CD4-positive, alpha-beta T cell treated with Interleukin-10 for 1 hour (primary cell): Measurements from ENCODE around the gene TRIO.

Experiments
- DNase-seq: peaks from one replicate; pipeline ENCODE4 v3.0.0-alpha.2; 2020

The TRIO gene

GRCh38 chr5:14123974-14124482 lies 19.1 kb upstream of the TRIO start:
- DNase-seq, result no peak

- DNase-seq, result no peak
Observed at GRCh38 chr5:14125262-14125661, 17.9 kb upstream of the TRIO start.

DNA sequence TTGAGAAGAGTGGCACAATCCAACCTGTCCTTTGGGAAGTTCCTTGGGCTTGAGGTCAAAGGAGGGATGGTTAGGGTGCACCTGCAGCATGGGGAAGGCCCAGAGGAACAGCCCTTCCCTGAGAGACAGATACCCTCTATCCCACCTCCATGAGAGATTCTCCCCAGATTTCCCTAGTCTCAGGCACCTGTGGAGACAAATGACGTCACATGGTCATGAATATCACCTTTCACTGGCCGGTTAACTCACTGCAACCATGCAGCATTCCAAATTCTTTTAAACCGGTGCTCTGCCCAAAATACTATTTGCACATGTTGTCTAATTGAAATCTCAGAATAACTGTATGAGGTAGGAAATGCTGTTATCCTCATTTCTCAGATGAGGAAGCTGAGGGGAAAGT lies 15.6 kb upstream of the TRIO start:
- DNase-seq, result no peak

- DNase-seq, result no peak
Observed at GRCh38 chr5:14128079-14128478, 15.1 kb upstream of the TRIO start.

- DNase-seq, result no peak
Observed at GRCh38 chr5:14129123-14129522, 14.0 kb upstream of the TRIO start.

- no peak for DNase-seq
Observed at GRCh38 chr5:14131855-14132503, 11.2 kb upstream of the TRIO start.

GRCh38 chr5:14133394-14133793 lies 9.7 kb upstream of the TRIO start:
- no peak for DNase-seq

GRCh38 chr5:14134083-14134482 lies 9.1 kb upstream of the TRIO start:
- no peak for DNase-seq

GRCh38 chr5:14134771-14135170 lies 8.4 kb upstream of the TRIO start:
- no peak for DNase-seq

GRCh38 chr5:14135621-14136020 lies 7.5 kb upstream of the TRIO start:
- no peak for DNase-seq

DNA sequence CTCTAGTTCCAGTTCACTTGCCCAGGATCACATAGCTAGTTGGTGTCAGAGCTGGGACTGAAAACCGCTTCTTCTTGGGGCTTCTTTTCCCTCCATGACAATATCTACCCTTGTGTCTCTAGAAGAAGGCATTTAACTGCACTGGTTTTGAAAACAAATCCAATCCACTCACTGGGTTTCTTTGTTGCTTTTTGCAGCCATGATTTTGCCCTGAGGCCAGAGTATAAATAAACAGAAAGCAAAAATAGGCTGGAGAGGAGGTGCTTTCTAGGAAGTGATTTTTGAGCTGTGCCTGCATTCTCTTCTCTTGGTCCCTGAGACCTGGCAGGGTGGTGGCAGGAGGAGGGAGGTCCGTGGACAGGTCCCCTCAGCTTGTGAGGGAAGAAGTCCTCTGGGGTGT lies 6.9 kb upstream of the TRIO start:
- DNase-seq, result no peak

DNA sequence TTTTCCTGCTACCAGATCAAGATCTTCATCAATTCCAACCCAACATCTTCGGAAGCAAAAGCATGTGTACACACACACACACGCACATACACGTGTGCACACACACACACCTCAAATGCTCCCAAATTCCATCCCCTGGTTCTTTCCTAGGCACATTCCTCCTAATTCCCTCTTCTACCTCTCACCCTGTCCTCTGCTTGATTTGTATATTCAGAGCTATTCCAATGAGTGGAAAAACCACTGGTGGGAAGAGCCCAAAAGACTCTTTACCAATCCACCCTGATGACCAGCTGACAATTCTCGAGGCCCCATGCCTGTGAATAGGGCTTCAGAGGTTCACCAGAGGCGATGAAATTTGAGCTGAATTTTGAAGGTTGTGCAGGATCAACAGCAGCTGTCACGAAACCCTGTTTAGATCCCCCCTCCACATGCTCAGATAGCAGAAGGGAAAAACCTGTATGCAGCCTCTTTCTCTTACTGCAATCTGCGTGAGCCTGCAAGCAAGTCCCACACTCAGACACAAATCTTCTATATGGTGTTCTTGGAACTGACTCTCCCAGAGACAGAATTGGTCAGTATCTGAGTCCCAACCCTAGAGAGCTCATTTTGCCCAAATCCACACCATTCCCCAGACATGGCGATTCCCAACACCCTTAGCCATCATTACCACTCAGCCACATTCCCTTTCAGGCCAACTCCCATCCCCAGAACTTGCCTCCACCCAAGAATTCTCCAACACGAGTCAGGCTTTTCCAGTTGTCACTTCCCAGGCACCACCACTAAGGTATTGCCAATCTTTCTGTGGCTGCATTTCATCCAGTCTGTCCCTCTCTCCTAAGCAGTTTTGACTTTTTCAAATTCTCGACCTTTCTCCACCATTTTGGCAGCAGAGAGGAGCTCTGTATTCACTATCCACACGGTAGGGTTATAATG lies 4.3 kb upstream of the TRIO start:
- DNase-seq, result no peak

DNA sequence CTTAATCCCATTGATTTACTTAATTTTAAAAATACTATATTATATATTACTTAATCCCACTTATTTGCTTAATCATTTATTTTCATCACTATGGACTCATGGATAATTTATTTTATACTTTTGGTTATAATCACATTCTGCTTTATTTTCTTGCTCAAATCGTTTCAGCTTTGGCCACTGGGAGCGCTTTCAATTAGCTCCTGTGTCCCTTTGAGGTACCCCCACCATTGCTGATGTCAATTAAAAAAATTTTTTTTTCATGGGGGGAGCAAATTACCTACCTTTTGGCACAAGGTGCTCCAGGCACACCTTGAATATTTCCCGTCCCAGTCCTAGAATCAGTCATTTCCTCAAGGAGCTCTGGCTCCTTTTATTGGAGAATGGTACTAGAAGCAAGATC lies 1.4 kb upstream of the TRIO start:
- no peak for DNase-seq

GRCh38 chr5:14142202-14142826 lies 828 bp upstream of the TRIO start:
- DNase-seq, result no peak

DNA sequence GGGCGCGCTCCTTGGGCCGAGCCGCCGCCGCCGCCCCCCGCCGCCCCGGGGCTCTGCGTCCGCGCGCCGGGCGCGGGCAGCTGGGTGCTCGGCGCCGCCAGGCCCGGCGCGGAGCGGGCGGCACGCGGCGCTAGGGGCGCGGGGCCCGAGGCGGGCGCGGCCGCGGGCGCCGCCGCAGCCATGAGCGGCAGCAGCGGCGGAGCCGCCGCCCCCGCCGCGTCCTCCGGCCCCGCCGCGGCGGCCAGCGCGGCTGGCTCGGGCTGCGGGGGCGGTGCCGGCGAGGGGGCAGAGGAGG lies 351 bp downstream of the TRIO start:
- no peak for DNase-seq

DNA sequence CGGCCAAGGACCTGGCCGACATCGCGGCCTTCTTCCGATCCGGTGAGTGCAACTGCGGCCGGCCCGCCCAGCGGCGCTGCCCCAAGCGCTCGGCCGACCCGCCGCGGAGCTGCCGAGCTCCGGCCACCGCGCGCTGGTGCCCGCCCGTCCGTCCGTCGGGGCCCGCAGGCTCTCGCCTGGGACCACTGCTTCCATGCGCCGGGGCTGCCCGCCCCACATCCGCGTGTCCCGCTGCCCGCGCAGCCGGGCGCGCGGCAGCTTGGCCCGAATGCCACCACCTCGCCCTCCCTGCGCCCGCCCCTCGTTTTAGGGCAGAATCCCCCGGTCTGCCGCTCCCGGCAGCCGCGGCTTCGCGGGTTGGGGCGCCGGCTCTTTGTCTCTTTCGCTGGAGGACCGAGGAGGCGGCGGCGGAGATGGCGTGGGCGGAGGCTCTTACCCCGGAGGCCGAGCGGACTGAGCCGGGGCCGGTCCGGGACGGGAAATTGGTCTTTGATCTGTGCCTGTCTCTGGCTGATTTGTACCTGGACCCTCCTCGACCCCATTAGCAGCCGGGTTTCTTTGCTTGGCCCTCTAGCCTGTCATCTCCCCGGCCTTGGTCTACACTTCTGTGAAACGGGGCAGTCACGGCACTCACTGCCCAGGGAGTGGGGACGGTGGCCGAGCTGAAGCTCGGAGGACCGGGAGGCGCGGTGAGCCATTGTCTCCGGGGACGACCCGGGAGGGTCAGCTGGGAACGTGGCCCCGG lies 871 bp downstream of the TRIO start:
- DNase-seq, result peak; percentile 19

DNA sequence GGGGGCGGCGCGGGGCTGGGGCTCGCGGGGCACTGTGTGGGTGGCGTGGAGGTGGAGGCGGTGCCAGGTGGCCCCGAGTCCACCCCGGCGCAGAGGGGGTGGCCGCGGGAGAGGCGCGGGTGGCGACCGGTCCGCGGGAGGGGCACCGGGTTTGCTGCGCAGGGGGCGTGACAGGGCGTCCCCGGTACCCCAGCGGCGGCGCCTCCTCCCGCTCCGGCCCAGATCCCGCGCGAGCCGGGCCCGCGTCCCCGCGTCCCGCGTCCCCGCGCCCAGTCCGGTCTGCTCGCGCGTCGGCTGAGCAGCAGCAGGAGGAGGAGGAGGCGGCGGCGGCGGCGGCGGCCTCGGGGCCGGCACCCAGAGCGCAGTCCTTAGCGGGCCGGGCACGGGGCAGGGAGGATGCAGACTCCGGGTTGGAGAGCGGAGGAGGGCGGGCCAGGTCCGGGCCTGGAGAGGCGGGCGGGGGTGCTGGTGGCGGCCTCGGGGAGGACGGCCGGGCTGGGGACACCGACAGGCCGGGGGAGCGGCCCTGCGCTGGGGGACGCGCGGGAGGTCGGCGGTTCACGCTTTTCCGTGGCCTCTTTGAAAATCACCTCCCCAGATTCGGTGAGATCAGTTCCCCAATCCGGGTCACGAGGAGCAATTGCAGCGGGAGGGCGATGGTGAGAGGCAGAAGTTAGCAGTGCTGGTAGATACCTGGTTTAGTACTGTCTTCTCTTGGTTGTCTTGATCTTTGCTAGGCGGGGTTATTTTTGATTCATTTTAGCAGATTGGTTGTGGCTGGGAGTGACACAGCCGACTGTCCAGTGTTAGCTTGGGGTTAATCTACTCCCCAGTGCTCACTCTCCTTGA lies 1.7 kb downstream of the TRIO start:
- peak; percentile 39 for DNase-seq

GRCh38 chr5:14145435-14146334 lies 2.5 kb downstream of the TRIO start:
- DNase-seq, result no peak

DNA sequence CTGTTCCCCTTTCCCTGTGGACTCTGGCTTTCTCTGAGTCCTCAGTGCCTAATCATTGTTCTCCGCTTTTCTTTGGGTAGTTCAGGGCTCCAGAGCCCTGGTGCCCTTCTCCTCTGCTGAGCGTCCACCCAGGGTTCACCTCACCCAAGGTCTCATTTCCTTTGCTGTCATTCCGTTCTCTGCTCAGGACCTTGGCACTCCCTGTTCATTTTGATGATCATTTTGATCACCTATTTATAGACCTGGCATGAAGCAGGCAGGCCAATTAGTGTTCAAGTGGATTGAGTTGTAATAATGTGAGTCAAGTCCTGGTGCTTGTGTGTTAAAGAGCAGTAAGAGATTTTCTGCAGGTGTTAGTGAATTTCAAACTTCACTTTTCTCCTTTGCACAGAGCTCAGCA lies 3.6 kb downstream of the TRIO start:
- DNase-seq, result no peak

DNA sequence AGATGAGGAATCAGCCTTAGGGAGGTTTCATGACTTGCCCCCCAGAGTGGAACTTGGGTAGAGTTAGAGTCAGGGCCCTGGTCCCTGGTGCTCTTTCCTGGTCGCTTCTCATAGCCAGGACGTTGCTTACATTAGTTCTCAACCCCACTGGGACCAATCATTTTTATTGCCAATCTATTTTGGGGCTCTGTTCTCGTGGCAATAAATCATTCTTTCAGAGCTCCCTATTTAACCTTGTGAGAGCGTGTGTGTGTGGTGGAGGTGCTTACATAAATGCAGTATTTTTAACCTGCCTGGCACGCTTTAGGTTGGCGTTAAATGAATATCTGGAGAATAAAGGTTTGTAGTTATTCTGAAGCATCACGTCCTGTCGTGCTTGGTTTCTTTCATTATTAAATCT lies 4.1 kb downstream of the TRIO start:
- no peak for DNase-seq

GRCh38 chr5:14148483-14148882 lies 5.3 kb downstream of the TRIO start:
- DNase-seq, result no peak
